Duodenal mucosa (tissue), 2 donors: ENCODE data around the gene NACC1.
A peak's percentile ranks its signal among the peaks of the same experiment; 100 is the strongest.

ENCODE experiments used
- H3K27ac ChIP-seq: one replicate; pipeline ENCODE4 v1.7.0; 2013; ENCODE audit warnings: low read depth, low read length
- H3K27me3 ChIP-seq, 2 donors: one replicate each; pipeline ENCODE4 v1.7.0; 2013; ENCODE audit warnings: low read length in 2 of 2, control low read depth in 1 of 2; ENCODE audit not compliant: insufficient read depth in 2 of 2, control insufficient read depth in 1 of 2
- H3K36me3 ChIP-seq, 2 donors: one replicate each; pipeline ENCODE4 v1.7.0; 2013; ENCODE audit warnings: low read length in 2 of 2, control low read depth in 1 of 2; ENCODE audit not compliant: insufficient read depth in 2 of 2, control insufficient read depth in 1 of 2
- H3K4me1 ChIP-seq, 2 donors: one replicate each; pipeline ENCODE4 v1.7.0; 2013; ENCODE audit warnings: low read length in 2 of 2, control low read depth in 1 of 2; ENCODE audit not compliant: insufficient read depth in 2 of 2, control insufficient read depth in 1 of 2
- H3K4me3 ChIP-seq, 2 donors: one replicate each; pipeline ENCODE4 v1.7.0; 2013; ENCODE audit warnings: low read length in 2 of 2, low read depth in 1 of 2
- H3K9ac ChIP-seq, 2 donors: one replicate each; pipeline ENCODE4 v1.7.0; 2013; ENCODE audit warnings: low read length in 2 of 2, low read depth in 1 of 2
- H3K9me3 ChIP-seq, 2 donors: one replicate each; pipeline ENCODE4 v1.7.0; 2013; ENCODE audit warnings: low read length in 2 of 2, control low read depth in 1 of 2; ENCODE audit not compliant: control insufficient read depth in 1 of 2

NACC1 gene

GRCh38 chr19:13087795-13088537 lies 30.1 kb upstream of the NACC1 start:
- Histone ChIP-seq H3K9me3 (no peaks in the 10 kb centered on the region), H3K27ac (no peak overlapping the region), H3K36me3 (peaks cover 10 to 19% of the 10 kb centered on the region in 2 donors), H3K9ac (no peak overlapping the region), H3K4me1 (peaks cover 0 to 12% of the 10 kb centered on the region in 2 donors), H3K4me3 (no peak overlapping the region), H3K27me3 (no peaks in the 10 kb centered on the region)

GRCh38 chr19:13089139-13089856 lies 28.8 kb upstream of the NACC1 start:
- Histone ChIP-seq H3K4me1 (peaks cover 5 to 17% of the 10 kb centered on the region in 2 donors), H3K27ac (no peak overlapping the region), H3K9ac (no peak overlapping the region), H3K4me3 (no peak overlapping the region), H3K9me3 (no peaks in the 10 kb centered on the region), H3K27me3 (no peaks in the 10 kb centered on the region), H3K36me3 (peaks cover 5 to 9% of the 10 kb centered on the region in 2 donors)

- Histone ChIP-seq H3K4me1 (peaks cover 12 to 23% of the 10 kb centered on the region in 2 donors), H3K36me3 (peaks cover 5 to 9% of the 10 kb centered on the region in 2 donors), H3K9me3 (no peaks in the 10 kb centered on the region), H3K9ac (no peak overlapping the region), H3K4me3 (no peak overlapping the region), H3K27ac (no peak overlapping the region), H3K27me3 (peaks cover 0 to 4% of the 10 kb centered on the region in 2 donors)
Observed at GRCh38 chr19:13089857-13090507, 28.1 kb upstream of the NACC1 start.

GRCh38 chr19:13090511-13091231 lies 27.4 kb upstream of the NACC1 start:
- H3K27ac ChIP-seq: peak overlapping the region; percentile 20
- H3K9me3 ChIP-seq: no peaks in the 10 kb centered on the region
- peaks cover 5 to 9% of the 10 kb centered on the region in 2 donors for H3K36me3 ChIP-seq
- peaks cover 0 to 4% of the 10 kb centered on the region in 2 donors for H3K27me3 ChIP-seq
- H3K4me1 ChIP-seq: peaks cover 12 to 16% of the 10 kb centered on the region in 2 donors
- H3K9ac ChIP-seq: no peak overlapping the region
- H3K4me3 ChIP-seq: no peak overlapping the region

GRCh38 chr19:13091400-13092157 lies 26.5 kb upstream of the NACC1 start:
- Histone ChIP-seq H3K27me3 (peaks cover 0 to 4% of the 10 kb centered on the region in 2 donors), H3K4me3 (no peak overlapping the region), H3K9ac (no peak overlapping the region), H3K36me3 (peaks cover 1 to 8% of the 10 kb centered on the region in 2 donors), H3K9me3 (no peaks in the 10 kb centered on the region), H3K4me1 (peaks cover 16 to 17% of the 10 kb centered on the region in 2 donors), H3K27ac (no peak overlapping the region)

GRCh38 chr19:13092158-13092543 lies 25.9 kb upstream of the NACC1 start:
- peaks cover 0 to 3% of the 10 kb centered on the region in 2 donors for H3K36me3 ChIP-seq
- peaks cover 16 to 17% of the 10 kb centered on the region in 2 donors for H3K4me1 ChIP-seq

GRCh38 chr19:13092606-13093235 lies 25.3 kb upstream of the NACC1 start:
- Histone ChIP-seq H3K9ac (no peak overlapping the region), H3K36me3 (no peaks in the 10 kb centered on the region)

More at GRCh38 chr19:13092158-13092543, 25.9 kb upstream of the NACC1 start:
- Histone ChIP-seq H3K4me3 (no peak overlapping the region), H3K27ac (no peak overlapping the region), H3K9ac (no peak overlapping the region), H3K27me3 (peaks cover 0 to 4% of the 10 kb centered on the region in 2 donors), H3K9me3 (no peaks in the 10 kb centered on the region)

GRCh38 chr19:13093407-13094105 lies 24.5 kb upstream of the NACC1 start:
- Histone ChIP-seq H3K36me3 (no peaks in the 10 kb centered on the region), H3K4me1 (peaks cover 16 to 17% of the 10 kb centered on the region in 2 donors), H3K9ac (peak overlapping the region in 1 of 2 donors; percentile 17), H3K9me3 (no peaks in the 10 kb centered on the region), H3K27ac (no peak overlapping the region), H3K4me3 (no peak overlapping the region), H3K27me3 (peaks cover 0 to 4% of the 10 kb centered on the region in 2 donors)

More at GRCh38 chr19:13092606-13093235, 25.3 kb upstream of the NACC1 start:
- Histone ChIP-seq H3K27ac (no peak overlapping the region), H3K4me1 (peaks cover 16 to 17% of the 10 kb centered on the region in 2 donors), H3K4me3 (no peak overlapping the region), H3K9me3 (no peaks in the 10 kb centered on the region), H3K27me3 (peaks cover 0 to 4% of the 10 kb centered on the region in 2 donors)
